ENCODE data around the gene N4BP2L1.

DNA sequence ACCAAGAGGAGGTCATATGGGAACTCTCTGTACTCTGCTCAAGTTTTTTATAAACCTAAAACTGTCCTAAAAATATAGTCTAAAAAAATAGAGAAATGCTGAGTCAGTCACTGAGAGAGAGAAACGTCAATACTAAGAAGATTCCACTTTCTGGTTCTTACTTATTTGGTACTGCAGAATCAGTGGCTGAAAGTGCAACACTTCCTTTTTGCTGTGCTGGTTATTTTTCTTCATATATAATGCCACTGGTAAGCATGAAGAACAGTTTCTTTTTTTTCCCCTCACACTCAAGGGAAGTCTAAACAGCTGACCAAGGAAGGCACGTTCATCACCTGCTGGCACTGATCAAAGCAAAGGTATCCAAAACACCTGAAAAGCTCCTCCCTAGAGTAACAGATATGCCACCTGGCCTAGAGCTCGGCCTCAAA lies 44.3 kb upstream of the N4BP2L1 start:
- TF ChIP-seq POLR2AphosphoS5 (IDR thresholded peaks at IDR 0.05) (no peak), EP300 (IDR thresholded peaks at IDR 0.05) (no peak), POLR2A (IDR thresholded peaks at IDR 0.05) (no peak)
- TF ChIP-seq, protein P1, sequence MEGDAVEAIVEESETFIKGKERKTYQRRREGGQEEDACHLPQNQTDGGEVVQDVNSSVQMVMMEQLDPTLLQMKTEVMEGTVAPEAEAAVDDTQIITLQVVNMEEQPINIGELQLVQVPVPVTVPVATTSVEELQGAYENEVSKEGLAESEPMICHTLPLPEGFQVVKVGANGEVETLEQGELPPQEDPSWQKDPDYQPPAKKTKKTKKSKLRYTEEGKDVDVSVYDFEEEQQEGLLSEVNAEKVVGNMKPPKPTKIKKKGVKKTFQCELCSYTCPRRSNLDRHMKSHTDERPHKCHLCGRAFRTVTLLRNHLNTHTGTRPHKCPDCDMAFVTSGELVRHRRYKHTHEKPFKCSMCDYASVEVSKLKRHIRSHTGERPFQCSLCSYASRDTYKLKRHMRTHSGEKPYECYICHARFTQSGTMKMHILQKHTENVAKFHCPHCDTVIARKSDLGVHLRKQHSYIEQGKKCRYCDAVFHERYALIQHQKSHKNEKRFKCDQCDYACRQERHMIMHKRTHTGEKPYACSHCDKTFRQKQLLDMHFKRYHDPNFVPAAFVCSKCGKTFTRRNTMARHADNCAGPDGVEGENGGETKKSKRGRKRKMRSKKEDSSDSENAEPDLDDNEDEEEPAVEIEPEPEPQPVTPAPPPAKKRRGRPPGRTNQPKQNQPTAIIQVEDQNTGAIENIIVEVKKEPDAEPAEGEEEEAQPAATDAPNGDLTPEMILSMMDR (IDR thresholded peaks at IDR 0.05) = no peak

Measured in stomach (tissue), 4 donors.